ENCODE measurements around the gene LARP4B.

The LARP4B gene

DNA sequence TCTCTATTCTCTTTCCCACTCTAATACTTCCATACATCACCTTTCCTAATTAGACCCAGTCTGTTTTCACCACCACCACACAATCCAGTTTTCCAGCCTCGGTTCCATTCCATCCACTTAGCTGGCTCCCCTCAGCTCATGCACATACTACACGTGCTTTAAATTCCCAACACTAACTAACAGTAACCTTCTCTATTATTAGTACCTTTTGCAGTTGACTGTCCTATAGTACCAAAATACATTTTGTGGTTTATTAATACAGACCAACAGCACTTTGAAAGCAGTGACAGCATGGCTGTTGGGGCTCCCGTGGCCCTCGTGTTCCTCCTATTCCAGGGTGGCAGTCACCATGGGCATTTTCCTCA, 64.9 kb downstream of the LARP4B start:
- DNase-seq (ENCODE audit: low read depth in 2 of 2) = no peak

DNA sequence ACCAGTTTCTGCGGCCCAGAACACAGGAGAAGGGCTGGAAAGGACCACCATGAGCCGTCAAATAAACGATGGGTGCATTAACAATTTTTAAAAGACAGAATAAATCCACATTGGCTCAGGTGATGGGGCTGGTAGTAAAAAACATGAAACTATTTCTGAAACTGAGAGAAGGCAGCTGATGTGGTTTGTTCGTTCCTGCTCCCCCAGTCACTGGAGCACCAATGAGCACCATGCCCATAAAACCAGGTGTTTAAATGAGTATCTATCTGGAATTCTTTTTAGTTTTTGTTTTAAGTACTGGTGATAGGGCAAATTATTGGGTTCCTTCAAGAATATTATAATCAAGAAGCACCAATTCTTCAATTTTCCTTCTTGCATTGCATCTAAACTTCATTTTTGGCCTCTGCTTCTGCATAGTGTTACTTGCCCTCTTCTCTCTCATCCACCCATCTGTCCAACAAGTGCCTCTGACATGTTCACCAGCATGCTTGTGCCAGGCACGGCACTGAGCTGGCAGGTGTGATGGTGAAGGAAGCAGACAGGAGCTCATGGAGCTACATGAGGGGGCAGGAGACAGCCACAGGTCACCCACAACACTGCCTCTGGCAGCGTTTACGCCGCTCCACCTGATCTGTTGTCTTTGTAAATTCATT, 65.5 kb downstream of the LARP4B start:
- DNase-seq (ENCODE audit: low read depth in 2 of 2) = no peak

- no peak for DNase-seq (ENCODE audit: low read depth in 2 of 2)
These were observed 66.2 kb downstream of the LARP4B start for GRCh38 chr10:865257-865656.

- DNase-seq (ENCODE audit: low read depth in 2 of 2) = no peak
These were observed 71.0 kb downstream of the LARP4B start for GRCh38 chr10:860519-860918.

DNA sequence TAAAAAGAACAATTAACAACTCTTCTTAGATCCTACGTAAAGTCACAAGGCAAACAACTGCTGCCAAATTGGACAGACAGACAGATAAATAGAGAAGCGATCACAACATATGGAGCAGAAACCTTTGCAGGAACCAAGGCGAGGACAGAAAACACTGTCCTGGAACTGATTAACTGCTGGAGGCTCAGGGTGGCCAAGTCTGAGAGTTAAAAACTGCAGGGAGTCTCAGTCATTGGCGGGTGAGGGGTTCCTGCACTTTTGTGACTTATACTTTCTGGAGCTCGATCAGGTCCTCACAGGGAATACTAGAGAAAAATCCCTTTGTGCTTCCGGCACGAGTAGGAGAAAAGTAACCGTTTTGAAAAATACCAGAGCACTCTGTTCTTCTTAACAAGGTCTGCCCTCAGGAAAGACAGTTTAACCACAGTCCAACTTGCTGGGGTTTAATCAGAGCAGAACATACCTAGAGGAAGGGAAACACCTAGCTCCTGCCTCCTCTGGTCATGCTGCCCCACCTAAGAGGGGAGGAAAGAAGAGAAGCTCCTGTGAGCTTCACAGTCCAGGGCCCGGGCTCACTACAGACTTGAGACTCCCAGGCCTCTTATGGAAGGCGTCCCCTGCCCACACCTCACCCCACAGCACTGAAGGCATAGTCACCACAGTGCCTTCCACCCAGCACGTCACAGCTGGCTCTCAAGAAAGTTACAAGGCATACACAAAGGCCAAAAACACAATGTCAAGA, 74.9 kb downstream of the LARP4B start:
- no peak for DNase-seq (ENCODE audit: low read depth in 2 of 2)

DNA sequence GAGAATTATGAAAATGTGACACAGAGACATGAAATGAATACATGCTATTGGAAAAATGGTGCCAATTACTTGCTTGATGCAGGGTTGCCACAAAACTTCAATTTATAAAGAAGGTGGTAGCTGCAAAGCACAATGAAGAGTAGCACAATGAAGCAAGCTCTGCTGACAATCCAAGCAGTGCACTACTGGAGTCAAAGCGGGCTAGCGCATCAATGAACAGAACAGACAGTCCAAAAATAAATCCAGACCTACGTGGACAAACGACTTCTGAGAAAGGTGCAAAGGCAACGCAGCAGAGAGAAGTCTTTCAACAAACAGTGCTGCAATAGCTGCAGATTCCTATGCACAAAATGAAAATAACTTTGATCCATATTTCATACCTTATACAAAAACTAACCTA, 75.8 kb downstream of the LARP4B start:
- DNase-seq (ENCODE audit: low read depth in 2 of 2) = no peak

DNA sequence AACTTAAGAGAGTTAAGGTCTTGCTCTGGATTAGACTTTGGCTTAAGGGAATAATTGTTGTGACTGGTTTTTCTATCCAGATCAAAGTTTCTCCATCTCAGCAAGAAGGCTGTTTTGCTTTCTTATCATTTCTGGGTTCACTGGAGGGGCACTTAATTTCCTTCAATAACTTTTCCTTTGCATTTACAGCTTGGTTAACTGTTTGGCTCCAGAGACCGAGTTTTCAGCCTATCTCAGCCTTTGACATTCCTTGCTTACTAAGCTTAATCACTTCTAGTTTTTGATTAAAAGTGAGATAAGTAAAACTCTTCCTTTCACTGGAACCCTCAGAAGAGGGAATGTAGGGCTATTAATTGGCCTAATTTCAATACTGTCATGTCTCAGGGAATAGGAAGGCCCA, 76.4 kb downstream of the LARP4B start:
- DNase-seq (ENCODE audit: low read depth in 2 of 2) = no peak

GRCh38 chr10:853017-853416, 78.5 kb downstream of the LARP4B start:
- no peak for DNase-seq (ENCODE audit: low read depth in 2 of 2)

DNA sequence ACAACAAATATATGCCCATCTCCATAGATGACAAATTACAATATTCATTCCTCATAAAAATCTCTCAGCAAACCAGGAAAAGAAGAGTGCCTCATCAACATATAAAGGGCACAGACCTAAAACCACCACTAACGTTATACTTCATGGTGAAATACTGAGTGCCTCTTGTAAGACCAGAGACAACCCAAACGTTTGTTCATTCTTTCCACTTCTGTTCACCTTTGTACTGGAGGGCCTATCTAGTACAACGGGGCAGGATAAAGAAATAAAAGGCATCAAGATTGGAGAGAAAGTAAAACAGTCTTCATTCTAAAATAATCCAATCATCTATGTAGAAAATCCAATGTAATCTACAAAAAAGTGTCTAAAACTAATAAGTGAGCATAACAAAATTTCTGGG, 79.1 kb downstream of the LARP4B start:
- no peak for DNase-seq (ENCODE audit: low read depth in 2 of 2)

DNA sequence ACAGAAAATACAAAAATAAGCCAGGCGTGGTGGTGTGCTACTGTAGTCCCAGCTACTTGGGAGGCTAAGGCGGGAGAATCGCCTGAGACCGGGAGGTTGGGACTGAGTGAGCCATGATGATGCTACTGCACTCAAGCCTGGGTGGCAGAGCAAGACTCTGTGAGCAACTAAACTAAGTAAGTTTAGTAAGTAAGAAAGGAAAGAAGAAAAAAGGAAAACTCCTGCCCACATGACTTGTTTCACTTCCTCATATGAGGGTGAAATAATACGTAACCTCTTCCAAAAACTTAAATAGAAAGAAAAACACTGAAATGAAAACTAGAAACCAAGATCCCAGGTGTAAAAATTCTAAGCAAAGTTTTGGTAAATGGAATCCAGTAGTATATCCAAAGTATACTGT, 79.6 kb downstream of the LARP4B start:
- DNase-seq (ENCODE audit: low read depth in 2 of 2) = no peak

DNA sequence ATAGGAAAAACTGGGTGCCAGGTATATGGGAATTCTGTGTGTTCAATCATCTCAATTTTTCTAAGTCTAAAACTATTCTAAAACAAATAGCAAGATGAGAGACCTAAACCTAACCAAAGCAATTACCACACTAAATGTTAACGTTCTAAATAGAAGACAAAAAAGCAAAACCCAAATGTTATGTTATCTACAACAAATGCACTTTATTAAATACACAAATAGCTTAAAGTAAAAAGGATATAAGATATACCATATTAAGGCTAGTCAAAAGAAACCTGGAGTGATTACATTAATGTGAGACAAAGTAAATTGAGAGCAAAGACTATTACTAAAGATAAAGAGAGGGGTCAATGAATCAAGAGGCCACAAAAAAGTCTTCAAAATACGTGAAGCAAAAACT, 81.4 kb downstream of the LARP4B start:
- DNase-seq (ENCODE audit: low read depth in 2 of 2) = no peak

GRCh38 chr10:847868-848267, 83.6 kb downstream of the LARP4B start:
- no peak for DNase-seq (ENCODE audit: low read depth in 2 of 2)

DNA sequence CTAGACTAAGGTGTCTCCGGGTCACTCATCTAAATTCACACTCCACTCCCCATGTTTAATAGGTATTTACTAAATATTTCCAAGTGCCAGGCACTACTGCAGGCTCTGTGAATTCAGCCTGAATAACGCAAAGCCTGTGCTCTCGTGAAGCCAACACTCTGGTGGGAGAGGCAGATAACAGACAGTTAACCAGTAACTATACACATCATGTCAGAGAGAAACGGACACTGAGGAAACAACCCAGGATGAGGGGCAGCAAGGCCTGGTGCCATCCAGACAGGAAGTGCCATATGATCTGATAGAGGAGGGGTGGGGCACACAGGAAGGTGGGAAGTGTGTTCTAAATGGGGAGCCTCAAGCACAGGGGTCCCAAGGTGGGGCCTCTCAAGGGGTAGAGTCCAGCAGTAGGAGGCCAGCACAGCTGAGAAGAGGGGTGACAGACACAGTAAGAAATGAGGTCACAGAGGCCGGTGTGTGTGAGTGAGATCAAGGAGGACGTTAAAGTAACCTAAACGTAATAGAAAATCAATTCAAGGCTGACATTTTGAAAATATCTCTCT, 85.3 kb downstream of the LARP4B start:
- no peak for DNase-seq (ENCODE audit: low read depth in 2 of 2)

DNA sequence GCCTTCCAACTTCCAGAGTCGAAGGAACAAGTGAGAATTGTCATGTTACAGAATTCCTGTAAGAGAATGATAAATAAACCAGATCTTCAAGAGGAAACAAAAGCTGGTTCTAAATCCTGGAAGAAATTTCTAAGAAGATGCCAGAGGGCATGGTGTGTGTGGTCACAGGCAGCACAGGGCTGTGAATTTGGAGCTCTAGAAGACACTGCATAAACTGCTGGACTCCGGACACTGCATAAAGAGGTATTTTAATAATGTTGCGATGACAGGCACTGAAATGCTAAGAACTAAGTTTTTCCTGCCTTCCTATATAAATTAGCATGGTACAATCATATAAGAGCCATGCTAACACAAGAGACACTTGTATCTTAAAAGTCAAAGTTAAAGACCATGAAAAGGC, 86.0 kb downstream of the LARP4B start:
- DNase-seq (ENCODE audit: low read depth in 2 of 2) = no peak

DNA sequence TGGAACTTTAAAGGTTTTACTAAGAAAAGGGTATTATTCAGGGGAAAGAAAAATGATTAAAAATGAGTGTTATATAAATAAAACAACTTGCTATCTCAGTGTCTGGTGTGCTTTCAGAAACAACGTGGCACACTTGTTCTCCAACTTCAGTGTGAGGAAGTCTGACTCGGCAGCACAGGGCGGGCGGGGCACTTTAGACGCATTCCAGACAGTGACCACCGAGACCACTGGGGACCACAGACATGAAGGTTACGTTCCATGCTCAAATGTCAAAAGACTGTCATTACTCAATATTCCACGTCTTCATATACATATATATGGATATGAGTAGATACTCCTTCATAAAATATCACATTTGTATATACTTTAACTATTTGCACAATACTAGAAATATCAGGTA, 87.0 kb downstream of the LARP4B start:
- DNase-seq (ENCODE audit: low read depth in 2 of 2) = no peak

- no peak for DNase-seq (ENCODE audit: low read depth in 2 of 2)
These were observed 87.8 kb downstream of the LARP4B start for GRCh38 chr10:843703-844102.

DNA sequence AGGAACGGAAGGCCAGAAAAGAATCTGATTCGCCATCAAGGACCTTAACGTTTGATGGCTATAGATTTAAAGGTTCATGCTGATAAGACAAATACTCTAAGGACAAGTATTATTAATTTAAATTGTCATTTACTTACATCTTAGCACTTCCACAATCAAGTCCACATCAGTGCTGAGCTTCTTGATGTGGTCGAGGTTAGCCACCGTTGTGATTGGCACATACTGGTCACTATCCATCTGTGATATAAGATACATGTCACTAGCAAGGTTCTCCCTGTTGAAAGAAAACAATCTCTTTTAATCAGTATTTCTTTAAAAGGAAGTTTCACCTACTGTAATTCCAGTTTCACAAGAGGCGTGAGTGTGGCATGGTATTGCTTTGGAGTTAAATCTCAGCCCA, 88.7 kb downstream of the LARP4B start:
- no peak for DNase-seq (ENCODE audit: low read depth in 2 of 2)

- DNase-seq (ENCODE audit: low read depth in 2 of 2) = no peak
These were observed 90.0 kb downstream of the LARP4B start for GRCh38 chr10:841535-841934.

DNA sequence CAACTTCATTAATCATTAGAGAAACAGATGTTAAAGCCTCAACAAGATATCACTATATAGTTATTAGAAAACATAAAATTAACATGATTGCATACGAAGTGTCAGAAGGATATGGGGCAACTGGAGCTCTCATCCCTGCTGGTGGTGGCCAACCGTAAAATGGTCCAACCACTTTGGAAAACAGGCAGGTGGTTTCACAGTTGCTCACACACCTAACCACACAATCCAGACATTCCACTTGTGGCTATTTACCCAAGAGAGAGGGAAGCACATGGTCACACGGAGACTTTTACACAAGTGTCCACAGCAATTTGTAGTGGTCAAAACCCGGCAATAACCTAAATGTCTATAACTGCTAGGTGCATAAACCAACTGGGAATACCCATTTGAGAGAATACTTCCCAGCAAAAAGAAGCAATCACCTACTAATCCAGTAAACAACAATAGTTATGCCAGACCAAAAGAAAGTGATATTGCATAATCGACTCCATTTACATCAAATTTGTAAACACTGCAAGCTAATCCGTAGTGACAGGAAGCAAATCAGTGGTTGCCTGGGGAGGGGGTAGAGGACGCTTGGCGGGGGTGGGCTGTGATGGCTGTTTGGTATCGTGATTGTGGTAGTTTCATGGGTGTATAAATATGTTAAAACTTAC, 91.8 kb downstream of the LARP4B start:
- DNase-seq (ENCODE audit: low read depth in 2 of 2) = no peak

- DNase-seq (ENCODE audit: low read depth in 2 of 2) = no peak
These were observed 94.7 kb downstream of the LARP4B start for GRCh38 chr10:836782-837181.

DNA sequence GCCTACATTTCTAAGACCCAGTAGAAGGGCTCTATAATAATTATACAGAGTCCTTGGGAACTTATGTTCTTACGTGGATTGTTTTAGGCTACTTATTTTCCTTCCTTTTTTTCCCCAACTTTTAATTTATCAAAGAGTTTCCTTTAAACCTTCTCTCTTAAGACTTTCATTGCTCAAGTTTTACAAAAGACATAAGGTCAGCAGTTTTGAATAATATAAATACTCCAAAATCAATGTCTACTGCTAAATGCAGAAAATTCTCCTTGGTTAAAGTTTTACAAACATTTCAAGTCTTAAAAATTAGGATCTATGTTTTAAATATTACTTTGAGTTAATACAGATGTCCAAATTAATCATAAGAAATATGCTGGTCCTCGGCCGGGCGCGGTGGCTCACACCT, 97.0 kb downstream of the LARP4B start:
- no peak for DNase-seq (ENCODE audit: low read depth in 2 of 2)

DNA sequence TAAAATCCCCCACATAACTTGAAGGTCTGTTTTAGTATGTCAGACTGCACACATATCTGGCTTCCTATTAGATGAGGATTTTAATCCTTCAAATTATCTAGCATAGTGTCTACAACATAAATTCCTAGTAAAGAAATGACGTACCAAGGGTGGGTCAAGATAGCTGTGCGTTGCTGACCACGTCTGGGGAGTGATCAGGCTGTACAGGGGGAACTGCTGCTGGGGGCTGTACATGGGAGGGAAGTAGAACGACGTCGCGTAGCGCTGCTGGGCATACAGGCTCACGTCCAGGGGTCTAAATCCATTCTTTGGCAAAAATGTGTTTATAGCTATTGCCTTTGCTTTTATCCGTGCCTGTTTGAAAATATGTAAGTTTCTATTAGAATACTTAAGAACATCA, 102.3 kb downstream of the LARP4B start:
- DNase-seq (ENCODE audit: low read depth in 2 of 2) = no peak

- no peak for DNase-seq (ENCODE audit: low read depth in 2 of 2)
These were observed 103.3 kb downstream of the LARP4B start for GRCh38 chr10:828191-828590.
